PC-9 (cell line): ENCODE measurements around the gene RBBP8. TPM values are rescaled to one million over a fixed set of nuclear protein-coding genes. Genes with fewer than 3 reads are reported as not detected.

Experiments used
- BruUV-seq: library from RNA; stranded (reverse); fragments of 400-500 nt; replicated peaks from 2 replicates; lab custom pipeline; 2021; lab: Mats Ljungman, UMichigan
- CTCF ChIA-PET: fragments of 300-600 bp; sonication (Branson Sonifier 250); formaldehyde crosslinking; loops from one replicate; lab custom pipeline; 2022; ENCODE audit warnings: antibody characterized with exemption; lab: Charles Lee
- POLR2A ChIA-PET: fragments of 300-600 bp; sonication (Branson Sonifier 250); formaldehyde crosslinking; loops from one replicate; lab custom pipeline; 2022; ENCODE audit warnings: antibody characterized with exemption; ENCODE audit not compliant: unreplicated experiment; lab: Charles Lee
- DNase-seq, 2 experiments: peaks; one replicate each; pipeline versions ENCODE4 v3.0.0 to v3.0.0-alpha.2; 2015 to 2022; ENCODE audit warnings: mixed read lengths in 1 of 2
- H2AFZ ChIP-seq: fragments of 200-600 bp; sonication (generic); 2 replicates; pipeline ENCODE4 v1.8.1; 2017; ENCODE audit warnings: antibody characterized with exemption
- H3F3A ChIP-seq: fragments of 200-600 bp; sonication (generic); 2 replicates; pipeline ENCODE4 v1.8.1; 2017; ENCODE audit warnings: antibody characterized with exemption, mild to moderate bottlenecking, low read depth; ENCODE audit not compliant: insufficient read depth
- H3K27ac ChIP-seq: fragments of 200-600 bp; sonication (generic); 2 replicates; pipeline ENCODE4 v1.6.1; 2016; ENCODE audit warnings: mixed run types
- H3K27me3 ChIP-seq: fragments of 200-600 bp; sonication (generic); 2 replicates; pipeline ENCODE4 v1.6.1; 2016; ENCODE audit warnings: low read depth, mixed run types; ENCODE audit not compliant: insufficient read depth
- H3K36me3 ChIP-seq: fragments of 200-600 bp; sonication (generic); 2 replicates; pipeline ENCODE4 v1.6.1; 2016; ENCODE audit warnings: low read depth, mixed run types
- H3K4me1 ChIP-seq: fragments of 200-600 bp; sonication (generic); replicated peaks from 2 replicates; pipeline ENCODE4 v1.6.1; 2016; ENCODE audit warnings: mixed run types; ENCODE audit not compliant: insufficient read depth
- H3K4me2 ChIP-seq: fragments of 200-600 bp; sonication (generic); 2 replicates; pipeline ENCODE4 v1.6.1; 2017; ENCODE audit warnings: mixed run types
- H3K4me3 ChIP-seq: fragments of 200-600 bp; sonication (generic); 2 replicates; pipeline ENCODE4 v1.6.1; 2016; ENCODE audit warnings: mixed run types
- H3K79me2 ChIP-seq: fragments of 200-600 bp; sonication (generic); 2 replicates; pipeline ENCODE4 v1.6.1; 2017; ENCODE audit warnings: low read depth, mixed run types
- H3K9me2 ChIP-seq: fragments of 200-600 bp; sonication (generic); 2 replicates; pipeline ENCODE4 v1.8.1; 2017; ENCODE audit warnings: mild to moderate bottlenecking; ENCODE audit not compliant: insufficient read depth
- H3K9me3 ChIP-seq: fragments of 200-600 bp; sonication (generic); 2 replicates; pipeline ENCODE4 v1.8.1; 2016; ENCODE audit warnings: low read depth; ENCODE audit not compliant: insufficient read depth
- H4K20me1 ChIP-seq: fragments of 200-600 bp; sonication (generic); 2 replicates; pipeline ENCODE4 v1.8.1; 2017; ENCODE audit not compliant: insufficient read depth
- CTCF ChIP-seq: fragments of 200-600 bp; sonication (generic); conservative IDR thresholded peaks from 2 replicates; pipeline ENCODE4 v1.6.1; 2017; ENCODE audit warnings: mixed run types, antibody characterized with exemption, mild to moderate bottlenecking, moderate library complexity
- EZH2 ChIP-seq: fragments of 200-600 bp; sonication (generic); IDR thresholded peaks from 2 replicates; pipeline ENCODE4 v1.8.0; 2017; ENCODE audit warnings: antibody characterized with exemption, low read depth
- intact Hi-C: fragments of 100-400 bp; cut with micrococcal nuclease; formaldehyde crosslinking; loops from one replicate; pipeline ENCODE4 v1.10.0; 2022; ENCODE audit not compliant: unreplicated experiment
- total RNA-seq: library from RNA; stranded (reverse); gene quantifications from 2 replicates; pipeline ENCODE4 v1.2.3, GENCODE V29; 2021

RBBP8 gene
- total RNA-seq, 1 experiment from 2014 or later: 28.4 TPM

GRCh38 chr18:22939649-22940048 is 6.5 kb downstream of the RBBP8 start:
- Histone ChIP-seq H3K4me2 (no peak overlapping the region), H3K27ac (no peak overlapping the region), H3K4me1 (no peaks in the 10 kb centered on the region), H2AFZ (no peak overlapping the region), H4K20me1 (no peaks in the 10 kb centered on the region), H3K9me2 (no peaks in the 10 kb centered on the region), H3K4me3 (no peak overlapping the region), H3K79me2 (peaks cover 9% of the 10 kb centered on the region), H3K36me3 (no peaks in the 10 kb centered on the region; the same call in 1 of the 2 replicates), H3K9me3 (no peaks in the 10 kb centered on the region), H3K27me3 (no peaks in the 10 kb centered on the region), H3F3A (0 out of 2 replicates have a peak, but pooled peaks cover 4% of the 10 kb centered on the region)
- ChIA-PET CTCF (no interaction called here), POLR2A (no interaction called here)
- no peak for TF ChIP-seq CTCF
- no peak for TF ChIP-seq EZH2
- DNase-seq: no peak
- intact Hi-C loops: loop anchor here (10.0 kb wide), 1 partner anchor 45 kb away; no protein-coding TSS in a partner anchor
- no TSS peak for BruUV-seq

- H3K27ac ChIP-seq: no peak overlapping the region
- H3K36me3 ChIP-seq: no peaks in the 10 kb centered on the region; the same call in 1 of the 2 replicates
- CTCF ChIA-PET: no interaction called here
These were observed 10.7 kb downstream of the RBBP8 start for GRCh38 chr18:22943847-22944246.

GRCh38 chr18:22946217-22946616 is 13.1 kb downstream of the RBBP8 start:
- intact Hi-C loops: no loop called here
- Histone ChIP-seq H3K27ac (no peak overlapping the region), H3K4me3 (no peak overlapping the region), H3K9me2 (no peaks in the 10 kb centered on the region), H3K4me2 (no peak overlapping the region), H3K36me3 (peaks cover 3% of the 10 kb centered on the region; the same call in 1 of the 2 replicates), H3K9me3 (no peaks in the 10 kb centered on the region), H3K79me2 (no peaks in the 10 kb centered on the region), H3F3A (peaks cover 4% of the 10 kb centered on the region; the same call in 1 of the 2 replicates), H3K27me3 (no peaks in the 10 kb centered on the region), H3K4me1 (no peaks in the 10 kb centered on the region), H2AFZ (no peak overlapping the region), H4K20me1 (no peaks in the 10 kb centered on the region)
- TF ChIP-seq CTCF: no peak
- no peak for TF ChIP-seq EZH2
- DNase-seq: no peak
- ChIA-PET CTCF (no interaction called here), POLR2A (interaction anchor here (0.6 kb wide), 1 partner anchor 389 kb away, joined by 5 read pairs; no protein-coding TSS in a partner anchor)
- BruUV-seq: no TSS peak

More at GRCh38 chr18:22943847-22944246, 10.7 kb downstream of the RBBP8 start:
- H2AFZ ChIP-seq: no peak overlapping the region
- H3K4me1 ChIP-seq: no peaks in the 10 kb centered on the region
- intact Hi-C loops: no loop called here
- DNase-seq: no peak
- BruUV-seq: no TSS peak
- no peak overlapping the region for H3K4me2 ChIP-seq
- no peaks in the 10 kb centered on the region for H3K9me3 ChIP-seq
- TF ChIP-seq EZH2: no peak
- TF ChIP-seq CTCF: no peak
- H4K20me1 ChIP-seq: no peaks in the 10 kb centered on the region
- H3K79me2 ChIP-seq: no peaks in the 10 kb centered on the region
- H3F3A ChIP-seq: peaks cover 4% of the 10 kb centered on the region; the same call in 1 of the 2 replicates
- no peak overlapping the region for H3K4me3 ChIP-seq
- H3K27me3 ChIP-seq: no peaks in the 10 kb centered on the region
- no peaks in the 10 kb centered on the region for H3K9me2 ChIP-seq
- POLR2A ChIA-PET: no interaction called here
